IMR-90 (cell line): Measurements from ENCODE around the gene TRIM38.

Source experiments
- CEBPB ChIP-seq: IDR thresholded peaks from 2 replicates; pipeline ENCODE4 v1.6.1; 2012; ENCODE audit warnings: low read depth, low read length, improper control_type of control experiment
- CTCF ChIP-seq: conservative IDR thresholded peaks from 2 replicates; pipeline ENCODE4 v1.5.1; 2012; ENCODE audit warnings: mild to moderate bottlenecking, low read depth, low read length, improper control_type of control experiment
- MAZ ChIP-seq: IDR thresholded peaks from 2 replicates; pipeline ENCODE4 v1.6.1; 2012; ENCODE audit warnings: low read depth, mild to moderate bottlenecking, low read length, improper control_type of control experiment, moderate library complexity, borderline replicate concordance
- MXI1 ChIP-seq: IDR thresholded peaks from 2 replicates; pipeline ENCODE4 v1.6.1; 2012; ENCODE audit warnings: low read depth, mild to moderate bottlenecking, low read length, moderate library complexity, borderline replicate concordance
- POLR2A ChIP-seq: IDR thresholded peaks from 2 replicates; pipeline ENCODE4 v1.6.1; 2012; ENCODE audit warnings: mild to moderate bottlenecking, low read depth, low read length
- RFX5 ChIP-seq: IDR thresholded peaks from 2 replicates; pipeline ENCODE4 v1.8.0; 2012; ENCODE audit warnings: low read depth, mild to moderate bottlenecking, low read length, moderate library complexity
- SMC3 ChIP-seq: fragments of 150-350 bp; IDR thresholded peaks from 2 replicates; pipeline ENCODE4 v1.6.1; 2016; ENCODE audit warnings: low read depth, mild to moderate bottlenecking, antibody characterized with exemption, low read length, moderate library complexity
- USF2 ChIP-seq: fragments of 150-350 bp; IDR thresholded peaks from 2 replicates; pipeline ENCODE4 v1.6.1; 2017; ENCODE audit warnings: mild to moderate bottlenecking, antibody characterized with exemption, low read length, low read depth

DNA sequence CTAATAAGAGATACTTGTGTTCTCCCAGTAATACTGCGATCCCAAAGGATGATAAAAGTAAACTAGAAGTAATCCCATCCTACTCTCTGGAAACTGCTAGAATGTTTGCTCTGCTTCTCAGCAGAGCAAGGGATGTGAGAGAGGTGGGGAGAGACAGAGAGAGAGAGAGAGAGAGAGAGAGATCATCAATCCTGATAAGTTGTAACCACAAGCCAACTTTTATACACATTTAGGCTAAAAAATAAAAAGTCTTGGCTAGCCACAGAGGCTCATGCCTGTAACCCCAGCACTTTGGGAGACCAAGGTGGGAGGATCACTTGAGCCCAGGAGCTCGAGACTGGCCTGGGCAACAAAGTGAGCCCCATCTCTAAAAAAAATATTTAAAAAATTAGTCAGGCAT lies 16.0 kb upstream of the TRIM38 start:
- no peak for TF ChIP-seq CTCF
- TF ChIP-seq CEBPB = no peak
- no peak for TF ChIP-seq POLR2A
- no peak for TF ChIP-seq MXI1
- TF ChIP-seq RFX5 = no peak
- no peak for TF ChIP-seq MAZ
- TF ChIP-seq USF2 = no peak
- TF ChIP-seq SMC3 = no peak
